Panc1 (cell line): ENCODE data around the gene HYAL2.

Experiments
- POLR2AphosphoS5 ChIP-seq: IDR thresholded peaks from 2 replicates; pipeline ENCODE4 v1.6.1; 2012; ENCODE audit warnings: mild to moderate bottlenecking, low read depth, low read length, moderate library complexity
- SIN3A ChIP-seq: IDR thresholded peaks from 2 replicates; pipeline ENCODE4 v1.6.1; 2012; ENCODE audit warnings: low read depth, mild to moderate bottlenecking, low read length, moderate library complexity, borderline replicate concordance; ENCODE audit not compliant: insufficient read depth
- TF ChIP-seq, protein P1 (sequence below): fragments of 450-650 bp; IDR thresholded peaks from 2 replicates; pipeline ENCODE4 v1.5.1; 2017; ENCODE audit warnings: mild to moderate bottlenecking
- TF ChIP-seq, protein P2 (sequence below), 2 experiments: IDR thresholded peaks; 2 replicates each; pipeline ENCODE4 v1.6.1; 2011 to 2012; ENCODE audit warnings: low read depth in 2 of 2, control low read depth in 1 of 2, low read length in 1 of 2, mild to moderate bottlenecking in 1 of 2, moderate library complexity in 1 of 2; ENCODE audit not compliant: insufficient read depth in 1 of 2

- TF ChIP-seq, protein P1, sequence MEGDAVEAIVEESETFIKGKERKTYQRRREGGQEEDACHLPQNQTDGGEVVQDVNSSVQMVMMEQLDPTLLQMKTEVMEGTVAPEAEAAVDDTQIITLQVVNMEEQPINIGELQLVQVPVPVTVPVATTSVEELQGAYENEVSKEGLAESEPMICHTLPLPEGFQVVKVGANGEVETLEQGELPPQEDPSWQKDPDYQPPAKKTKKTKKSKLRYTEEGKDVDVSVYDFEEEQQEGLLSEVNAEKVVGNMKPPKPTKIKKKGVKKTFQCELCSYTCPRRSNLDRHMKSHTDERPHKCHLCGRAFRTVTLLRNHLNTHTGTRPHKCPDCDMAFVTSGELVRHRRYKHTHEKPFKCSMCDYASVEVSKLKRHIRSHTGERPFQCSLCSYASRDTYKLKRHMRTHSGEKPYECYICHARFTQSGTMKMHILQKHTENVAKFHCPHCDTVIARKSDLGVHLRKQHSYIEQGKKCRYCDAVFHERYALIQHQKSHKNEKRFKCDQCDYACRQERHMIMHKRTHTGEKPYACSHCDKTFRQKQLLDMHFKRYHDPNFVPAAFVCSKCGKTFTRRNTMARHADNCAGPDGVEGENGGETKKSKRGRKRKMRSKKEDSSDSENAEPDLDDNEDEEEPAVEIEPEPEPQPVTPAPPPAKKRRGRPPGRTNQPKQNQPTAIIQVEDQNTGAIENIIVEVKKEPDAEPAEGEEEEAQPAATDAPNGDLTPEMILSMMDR = no peak; the same call in 1 of the 2 replicates
- no peak for TF ChIP-seq SIN3A
- TF ChIP-seq POLR2AphosphoS5 = no peak
- TF ChIP-seq, protein P2, sequence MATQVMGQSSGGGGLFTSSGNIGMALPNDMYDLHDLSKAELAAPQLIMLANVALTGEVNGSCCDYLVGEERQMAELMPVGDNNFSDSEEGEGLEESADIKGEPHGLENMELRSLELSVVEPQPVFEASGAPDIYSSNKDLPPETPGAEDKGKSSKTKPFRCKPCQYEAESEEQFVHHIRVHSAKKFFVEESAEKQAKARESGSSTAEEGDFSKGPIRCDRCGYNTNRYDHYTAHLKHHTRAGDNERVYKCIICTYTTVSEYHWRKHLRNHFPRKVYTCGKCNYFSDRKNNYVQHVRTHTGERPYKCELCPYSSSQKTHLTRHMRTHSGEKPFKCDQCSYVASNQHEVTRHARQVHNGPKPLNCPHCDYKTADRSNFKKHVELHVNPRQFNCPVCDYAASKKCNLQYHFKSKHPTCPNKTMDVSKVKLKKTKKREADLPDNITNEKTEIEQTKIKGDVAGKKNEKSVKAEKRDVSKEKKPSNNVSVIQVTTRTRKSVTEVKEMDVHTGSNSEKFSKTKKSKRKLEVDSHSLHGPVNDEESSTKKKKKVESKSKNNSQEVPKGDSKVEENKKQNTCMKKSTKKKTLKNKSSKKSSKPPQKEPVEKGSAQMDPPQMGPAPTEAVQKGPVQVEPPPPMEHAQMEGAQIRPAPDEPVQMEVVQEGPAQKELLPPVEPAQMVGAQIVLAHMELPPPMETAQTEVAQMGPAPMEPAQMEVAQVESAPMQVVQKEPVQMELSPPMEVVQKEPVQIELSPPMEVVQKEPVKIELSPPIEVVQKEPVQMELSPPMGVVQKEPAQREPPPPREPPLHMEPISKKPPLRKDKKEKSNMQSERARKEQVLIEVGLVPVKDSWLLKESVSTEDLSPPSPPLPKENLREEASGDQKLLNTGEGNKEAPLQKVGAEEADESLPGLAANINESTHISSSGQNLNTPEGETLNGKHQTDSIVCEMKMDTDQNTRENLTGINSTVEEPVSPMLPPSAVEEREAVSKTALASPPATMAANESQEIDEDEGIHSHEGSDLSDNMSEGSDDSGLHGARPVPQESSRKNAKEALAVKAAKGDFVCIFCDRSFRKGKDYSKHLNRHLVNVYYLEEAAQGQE (IDR thresholded peaks at IDR 0.05; ENCODE audit: insufficient read depth in 1 of 2, low read depth in 2 of 2, low read length in 1 of 2) = no peak
These were observed 19.3 kb downstream of the HYAL2 start, which contains the start of gene HYAL1 for GRCh38 chr3:50303013-50303815.
